Embryonic facial prominence (tissue), 1 donor: Measurements from ENCODE around the gene ZPBP2.
"Not testable (repeated sequence)": the region's sequence is repeated elsewhere in the genome, so short reads cannot be mapped to it uniquely, and the experiment has no call there.

Experiments
- DNase-seq: peaks from one replicate; pipeline ENCODE4 v3.0.0-alpha.2; 2016; ENCODE audit errors: extremely low spot score

ZPBP2 gene

GRCh38 chr17:39855911-39856649 is 11.9 kb upstream of the ZPBP2 start:
- not testable (repeated sequence) for DNase-seq

- DNase-seq = no peak
Measured at GRCh38 chr17:39861235-39861634, 6.8 kb upstream of the ZPBP2 start.

GRCh38 chr17:39863244-39863917 is 4.6 kb upstream of the ZPBP2 start:
- no peak for DNase-seq

- DNase-seq = no peak
Measured at GRCh38 chr17:39863918-39864746, 3.9 kb upstream of the ZPBP2 start, which contains the start of gene IKZF3. Gene IKZF3, minus strand, starts transcription at chr17:39864312. Its CDS starts 186 bp downstream, at chr17:39864126.

GRCh38 chr17:39866013-39866730 is 1.8 kb upstream of the ZPBP2 start:
- DNase-seq = no peak

GRCh38 chr17:39867084-39867879 is 720 bp upstream of the ZPBP2 start:
- DNase-seq = no peak

- no peak for DNase-seq
Measured at GRCh38 chr17:39868554-39868942, 546 bp downstream of the ZPBP2 start.

- no peak for DNase-seq
Measured at GRCh38 chr17:39870776-39871175, 2.8 kb downstream of the ZPBP2 start.

GRCh38 chr17:39871801-39872200 is 3.8 kb downstream of the ZPBP2 start:
- no peak for DNase-seq

- DNase-seq = no peak
Measured at GRCh38 chr17:39872751-39873150, 4.7 kb downstream of the ZPBP2 start.

GRCh38 chr17:39886102-39886501 is 18.1 kb downstream of the ZPBP2 start:
- DNase-seq = not testable (repeated sequence)

- DNase-seq = no peak
Measured at GRCh38 chr17:39887078-39887477, 19.1 kb downstream of the ZPBP2 start.

GRCh38 chr17:39889200-39889599 is 21.2 kb downstream of the ZPBP2 start:
- DNase-seq = no peak

- no peak for DNase-seq
Measured at GRCh38 chr17:39894681-39895376, 26.8 kb downstream of the ZPBP2 start.

GRCh38 chr17:39898088-39898487 is 30.1 kb downstream of the ZPBP2 start:
- DNase-seq = no peak

- DNase-seq = no peak
Measured at GRCh38 chr17:39899215-39899614, 31.2 kb downstream of the ZPBP2 start.

- not testable (repeated sequence) for DNase-seq
Measured at GRCh38 chr17:39902027-39902426, 34.0 kb downstream of the ZPBP2 start.

GRCh38 chr17:39903158-39903884 is 35.3 kb downstream of the ZPBP2 start:
- DNase-seq = no peak

GRCh38 chr17:39904990-39905288 is 36.9 kb downstream of the ZPBP2 start:
- no peak for DNase-seq
